Right atrium auricular region (tissue), 2 donors: ENCODE data around the gene SRGAP3. TPM values are rescaled to one million over a fixed set of nuclear protein-coding genes. Genes with fewer than 3 reads are reported as not detected.
"Not testable (repeated sequence)": the region's sequence is repeated elsewhere in the genome, so short reads cannot be mapped to it uniquely, and the experiment has no call there.

Experiments
- DNase-seq: peaks from one replicate; pipeline ENCODE4 v3.0.0-alpha.2; 2019; ENCODE audit warnings: low spot score
- H3K27ac ChIP-seq, 2 donors: fragments of 200-600 bp; sonication (generic); 1 replicate in 1 of 2; 2 replicates in 1 of 2; pipeline ENCODE4 v1.5.1; 2016 to 2019
- H3K27me3 ChIP-seq, 2 donors: fragments of 200-600 bp; sonication (generic); one replicate each; pipeline versions ENCODE4 v1.5.1 to v1.6.0; 2017 to 2019
- H3K36me3 ChIP-seq: fragments of 200-600 bp; sonication (generic); one replicate; pipeline ENCODE4 v1.5.1; 2016
- H3K4me1 ChIP-seq, 2 donors: fragments of 200-600 bp; sonication (generic); one replicate each; pipeline versions ENCODE4 v1.5.1 to v1.6.0; 2017 to 2019
- H3K4me3 ChIP-seq, 2 donors: fragments of 200-600 bp; sonication (generic); 1 replicate in 1 of 2; 2 replicates in 1 of 2; pipeline ENCODE4 v1.5.1; 2017 to 2019; ENCODE audit warnings: mild to moderate bottlenecking in 1 of 2, moderate library complexity in 1 of 2
- H3K9me3 ChIP-seq, 2 donors: fragments of 200-600 bp; sonication (generic); one replicate each; pipeline ENCODE4 v1.5.1; 2019
- total RNA-seq, 2 donors: library from RNA; depleted of rRNA; stranded (reverse); fragments of >200 nt; gene quantifications; one replicate each; pipeline ENCODE4 v1.1.0, GENCODE V29; 2016
- TF ChIP-seq, protein P1 (sequence below), 2 donors: fragments of 200-600 bp; sonication (generic); IDR thresholded peaks; one replicate each; pipeline ENCODE4 v1.5.1; 2019; ENCODE audit warnings: antibody characterized with exemption in 2 of 2

The SRGAP3 gene
- total RNA-seq, 2 donors from 2014 or later, result 4.0 to 5.0 TPM

DNA sequence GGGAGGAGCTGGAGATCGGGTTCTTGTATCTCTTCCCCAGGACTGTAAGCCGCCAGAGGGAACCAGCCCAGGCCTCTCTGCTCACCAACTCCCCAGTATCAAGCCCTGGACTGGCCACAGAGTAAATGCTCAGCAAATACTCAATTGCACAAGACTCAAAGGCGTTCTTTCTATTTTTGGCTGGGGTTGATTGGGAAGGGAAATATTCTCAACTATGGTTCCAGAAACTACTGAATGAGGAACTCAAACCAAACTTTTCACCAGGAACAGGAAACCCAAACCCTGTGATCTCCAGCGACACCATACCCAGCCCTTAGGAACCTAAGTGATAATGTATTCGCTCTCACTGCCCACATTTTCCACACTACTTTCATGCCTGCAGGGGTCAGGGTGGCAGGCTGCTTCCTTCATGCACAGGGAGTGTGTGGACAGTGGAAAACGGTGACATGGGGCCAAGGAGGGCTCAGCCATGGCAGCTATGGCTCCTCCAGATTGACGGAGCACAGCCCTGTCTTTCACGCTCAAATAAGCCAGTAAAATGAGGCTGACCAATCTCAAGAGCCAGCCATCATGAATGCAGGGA, 161.5 kb downstream of the SRGAP3 start:
- peaks cover 0 to 17% of the 10 kb centered on the region in 2 donors for H3K4me1 ChIP-seq
- H3K9me3 ChIP-seq, result no peaks in the 10 kb centered on the region
- H3K36me3 ChIP-seq, result no peaks in the 10 kb centered on the region
- H3K4me3 ChIP-seq, result no peak overlapping the region
- no peak overlapping the region for H3K27ac ChIP-seq
- H3K27me3 ChIP-seq, result no peaks in the 10 kb centered on the region
- TF ChIP-seq, protein P1, sequence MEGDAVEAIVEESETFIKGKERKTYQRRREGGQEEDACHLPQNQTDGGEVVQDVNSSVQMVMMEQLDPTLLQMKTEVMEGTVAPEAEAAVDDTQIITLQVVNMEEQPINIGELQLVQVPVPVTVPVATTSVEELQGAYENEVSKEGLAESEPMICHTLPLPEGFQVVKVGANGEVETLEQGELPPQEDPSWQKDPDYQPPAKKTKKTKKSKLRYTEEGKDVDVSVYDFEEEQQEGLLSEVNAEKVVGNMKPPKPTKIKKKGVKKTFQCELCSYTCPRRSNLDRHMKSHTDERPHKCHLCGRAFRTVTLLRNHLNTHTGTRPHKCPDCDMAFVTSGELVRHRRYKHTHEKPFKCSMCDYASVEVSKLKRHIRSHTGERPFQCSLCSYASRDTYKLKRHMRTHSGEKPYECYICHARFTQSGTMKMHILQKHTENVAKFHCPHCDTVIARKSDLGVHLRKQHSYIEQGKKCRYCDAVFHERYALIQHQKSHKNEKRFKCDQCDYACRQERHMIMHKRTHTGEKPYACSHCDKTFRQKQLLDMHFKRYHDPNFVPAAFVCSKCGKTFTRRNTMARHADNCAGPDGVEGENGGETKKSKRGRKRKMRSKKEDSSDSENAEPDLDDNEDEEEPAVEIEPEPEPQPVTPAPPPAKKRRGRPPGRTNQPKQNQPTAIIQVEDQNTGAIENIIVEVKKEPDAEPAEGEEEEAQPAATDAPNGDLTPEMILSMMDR (IDR thresholded peaks at IDR 0.05), result no peak
- DNase-seq, result no peak

DNA sequence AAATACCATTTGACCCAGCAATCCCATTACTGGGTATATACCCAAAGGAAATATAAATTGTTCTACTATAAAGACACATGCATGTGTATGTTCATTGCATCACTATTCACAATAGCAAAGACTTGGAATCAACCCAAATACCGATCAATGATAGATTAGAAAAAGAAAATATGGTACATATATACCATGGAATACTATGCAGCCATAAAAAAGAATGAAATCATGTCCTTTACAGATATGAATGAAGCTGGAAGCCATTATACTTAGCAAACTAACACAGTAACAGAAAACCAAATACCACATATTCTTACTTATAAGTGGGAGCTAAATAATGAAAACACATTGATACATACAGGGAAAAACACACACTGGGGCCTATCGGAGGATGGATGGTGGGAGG, 164.0 kb downstream of the SRGAP3 start:
- H3K4me1 ChIP-seq, result peaks cover 0 to 17% of the 10 kb centered on the region in 2 donors
- H3K27me3 ChIP-seq, H3K36me3 ChIP-seq, H3K27ac ChIP-seq, H3K9me3 ChIP-seq, DNase-seq, H3K4me3 ChIP-seq: not testable (repeated sequence)

DNA sequence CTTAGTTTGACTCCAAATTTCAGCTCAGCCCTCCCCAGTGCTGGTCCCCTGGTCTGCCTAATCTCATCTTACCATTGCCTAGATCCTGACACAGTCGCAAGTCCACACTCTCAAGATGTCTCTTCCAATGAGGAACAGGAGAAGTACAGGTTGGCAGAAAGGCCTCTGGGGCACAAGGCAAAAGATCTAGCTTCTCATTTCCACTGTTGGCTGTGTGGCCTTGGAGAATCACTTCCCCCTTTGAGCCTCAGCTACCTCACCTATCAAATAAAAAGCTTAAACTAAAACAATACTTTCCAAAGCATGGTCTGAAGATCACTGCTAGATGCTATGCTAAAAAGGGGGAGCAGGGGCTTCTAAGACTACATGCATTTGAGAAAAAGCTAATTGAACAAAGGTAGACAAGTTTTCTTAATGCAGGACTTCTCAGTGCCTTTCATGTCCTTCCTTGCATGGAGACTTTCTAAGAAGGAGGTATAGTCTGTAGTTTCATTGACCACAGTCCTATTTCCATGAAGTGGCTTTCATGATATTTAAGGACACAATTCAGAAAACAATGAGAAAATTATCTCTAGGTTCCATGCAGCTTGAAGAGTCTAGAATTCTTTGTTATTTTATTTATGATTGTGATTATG, 168.1 kb downstream of the SRGAP3 start:
- DNase-seq, result no peak
- H3K27ac ChIP-seq, result no peak overlapping the region
- no peak overlapping the region for H3K4me3 ChIP-seq
- H3K4me1 ChIP-seq, result no peaks in the 10 kb centered on the region
- TF ChIP-seq, protein P1 (IDR thresholded peaks at IDR 0.05), result no peak
- no peaks in the 10 kb centered on the region for H3K9me3 ChIP-seq
- no peaks in the 10 kb centered on the region for H3K36me3 ChIP-seq
- no peaks in the 10 kb centered on the region for H3K27me3 ChIP-seq

DNA sequence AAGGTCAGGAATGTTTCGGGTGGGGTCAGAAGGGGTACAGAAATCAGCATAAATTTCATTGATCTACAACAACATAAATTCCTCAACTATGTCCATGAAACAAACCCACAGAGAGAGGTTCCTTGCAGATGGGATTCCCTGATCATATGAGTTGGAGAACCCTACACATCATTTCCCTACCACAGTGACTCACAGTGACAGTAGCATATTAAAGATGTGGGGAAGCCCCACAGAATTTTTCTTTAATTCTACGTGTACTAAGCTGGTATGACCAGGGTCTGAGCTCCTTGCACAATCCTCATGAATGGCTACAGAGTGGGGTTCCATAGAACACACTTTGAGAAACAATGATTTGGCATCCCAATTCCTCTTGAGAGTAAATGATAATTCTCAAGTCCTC, 169.3 kb downstream of the SRGAP3 start:
- no peak for DNase-seq
- TF ChIP-seq, protein P1 (IDR thresholded peaks at IDR 0.05), result no peak

DNA sequence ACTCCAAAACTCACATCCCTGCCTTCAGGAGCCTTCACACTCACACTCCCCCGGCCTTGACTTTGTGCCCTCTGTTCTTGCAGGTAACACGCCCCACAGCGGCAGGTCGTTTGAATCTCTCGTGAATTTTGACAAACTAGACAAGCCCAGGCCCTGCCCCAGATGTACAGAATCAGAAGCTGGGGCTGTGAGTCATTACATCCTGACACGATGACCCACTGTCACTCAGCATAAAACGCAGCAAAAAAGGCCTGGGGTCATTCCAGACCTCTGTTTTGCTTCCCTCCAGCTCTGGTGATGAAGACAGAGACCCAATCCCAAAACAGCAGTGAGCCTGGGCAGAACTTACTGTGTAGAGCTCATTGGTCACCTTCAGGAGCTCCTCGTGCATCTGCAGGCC, 169.8 kb downstream of the SRGAP3 start:
- TF ChIP-seq, protein P1 (IDR thresholded peaks at IDR 0.05), result no peak
- no peaks in the 10 kb centered on the region for H3K4me1 ChIP-seq
- no peak for DNase-seq
- no peak overlapping the region for H3K4me3 ChIP-seq
- H3K36me3 ChIP-seq, result no peaks in the 10 kb centered on the region
- no peaks in the 10 kb centered on the region for H3K9me3 ChIP-seq
- H3K27me3 ChIP-seq, result no peaks in the 10 kb centered on the region
- no peak overlapping the region for H3K27ac ChIP-seq

More for the DNA sequence above, 169.3 kb downstream of the SRGAP3 start:
- H3K4me3 ChIP-seq, result no peak overlapping the region
- H3K4me1 ChIP-seq, result no peaks in the 10 kb centered on the region
- H3K27me3 ChIP-seq, result no peaks in the 10 kb centered on the region
- no peaks in the 10 kb centered on the region for H3K36me3 ChIP-seq
- no peaks in the 10 kb centered on the region for H3K9me3 ChIP-seq
- H3K27ac ChIP-seq, result no peak overlapping the region

DNA sequence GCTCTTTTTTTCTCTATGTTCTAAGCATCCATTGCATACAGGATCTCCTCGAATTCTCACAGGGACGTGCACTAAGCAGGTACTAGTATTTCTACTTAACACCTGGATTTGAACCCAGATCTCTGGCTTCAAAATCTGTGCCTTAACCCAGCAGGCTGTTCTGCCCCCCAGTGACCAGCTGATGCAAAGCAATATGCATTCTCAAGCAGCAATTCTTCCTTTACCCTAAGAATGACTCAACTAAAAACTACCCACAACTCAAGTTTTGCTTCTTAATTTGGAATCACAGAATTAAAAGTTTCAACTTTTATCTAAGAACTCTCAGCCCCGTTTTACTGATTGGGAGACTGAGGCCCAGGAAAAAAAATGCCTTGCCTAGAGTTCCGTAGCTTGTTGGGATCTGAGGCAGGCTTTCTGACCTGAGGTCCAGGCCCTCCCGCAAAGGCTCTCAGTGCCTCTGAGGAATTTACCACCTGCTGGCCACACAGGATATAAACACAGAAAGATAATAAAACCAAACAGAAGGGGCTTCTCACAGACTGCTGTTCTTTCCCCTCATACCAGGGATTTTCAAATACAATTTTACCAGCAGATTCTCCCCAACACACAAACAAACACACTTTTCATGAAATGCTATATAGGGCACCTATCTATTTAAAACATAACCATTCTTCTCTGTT, 170.7 kb downstream of the SRGAP3 start:
- Histone ChIP-seq H3K9me3 (no peaks in the 10 kb centered on the region), H3K4me1 (no peaks in the 10 kb centered on the region), H3K27ac (no peak overlapping the region), H3K4me3 (no peak overlapping the region), H3K36me3 (no peaks in the 10 kb centered on the region), H3K27me3 (no peaks in the 10 kb centered on the region)
- no peak for DNase-seq
- TF ChIP-seq, protein P1 (IDR thresholded peaks at IDR 0.05), result no peak
